Right ventricle myocardium superior (tissue), 1 donor: ENCODE results near the gene TPT1. TPM values are rescaled to one million over a fixed set of nuclear protein-coding genes. Genes with fewer than 3 reads are reported as not detected.
A peak's percentile ranks its signal among the peaks of the same experiment; 100 is the strongest.
"Not testable (repeated sequence)": the region's sequence is repeated elsewhere in the genome, so short reads cannot be mapped to it uniquely, and the experiment has no call there.

Experiments used
- ATAC-seq: fragments of 200-7000 bp; cut with Tn5 transposase; one replicate; pipeline ENCODE4 v1.9.1; 2020; ENCODE audit warnings: mild to moderate bottlenecking; ENCODE audit not compliant: poor library complexity
- DNase-seq: peaks from one replicate; pipeline ENCODE4 v3.0.0-alpha.2; 2020
- intact Hi-C: fragments of 100-400 bp; cut with DNase I; formaldehyde crosslinking; loops from one replicate; pipeline ENCODE4 v1.11.2; 2022
- total RNA-seq: library from RNA; stranded (reverse); fragmentation: NEBNext Ultra II Directional; extraction: Animal tissue kit (Norgen Biotek cat#: 25700); gene quantifications from one replicate; pipeline ENCODE4 v1.2.1, GENCODE V29; 2021
- donor health status: DM: no; HTN: yes; CAD: no; lungs with severe emphysema.

The TPT1 gene
- total RNA-seq, 1 donor from 2014 or later = 4,220 TPM

- intact Hi-C loops = loop anchor here (1.0 kb wide), 1 partner anchor 23 kb away; no protein-coding TSS in a partner anchor
- ATAC-seq (peak; percentile 91), DNase-seq (peak; percentile 81)
Observed at GRCh38 chr13:45370922-45371406, 30.0 kb upstream of the TPT1 start.

DNA sequence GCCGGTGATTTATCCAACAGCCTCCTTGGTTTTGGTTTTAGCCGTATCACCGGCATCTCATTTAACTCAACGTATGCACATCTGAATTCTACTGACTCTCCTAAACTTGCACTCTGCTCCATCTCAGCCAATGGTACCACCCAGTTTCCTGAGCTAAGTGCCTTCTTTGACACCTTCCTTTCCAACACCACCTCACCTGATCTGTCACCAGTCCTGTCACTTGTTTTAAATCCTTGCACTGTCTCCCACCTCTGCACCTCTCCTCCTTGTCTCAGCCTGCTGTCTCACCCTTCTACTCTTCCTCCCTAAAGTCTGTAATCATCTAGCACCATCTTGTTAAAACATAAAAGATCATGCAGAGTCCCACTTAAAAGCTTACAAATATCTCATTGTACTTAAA is 28.1 kb upstream of the TPT1 start:
- no peak for DNase-seq
- no peak for ATAC-seq
- intact Hi-C loops = no loop called here

GRCh38 chr13:45368571-45368970 is 27.6 kb upstream of the TPT1 start:
- DNase-seq = no peak
- intact Hi-C loops = no loop called here
- no peak for ATAC-seq

DNA sequence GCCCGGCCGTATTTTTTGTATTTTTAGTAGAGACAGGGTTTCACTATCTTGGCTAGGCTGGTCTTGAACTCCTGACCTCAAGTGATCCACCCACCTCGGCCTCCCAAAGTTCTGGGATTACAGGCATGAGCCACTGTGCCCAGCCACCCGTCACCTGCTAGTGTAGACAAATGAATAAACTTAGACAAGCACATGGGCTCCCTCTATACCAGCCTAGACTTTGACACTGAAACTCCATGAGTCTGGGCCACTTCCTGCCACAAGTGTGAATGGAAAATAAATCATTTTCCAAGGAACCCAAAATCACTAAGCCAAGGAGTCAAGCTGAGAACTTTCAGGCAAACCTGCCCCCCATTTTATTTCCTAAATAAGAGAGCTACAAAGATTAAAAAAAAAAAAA is 27.0 kb upstream of the TPT1 start:
- DNase-seq (no peak), ATAC-seq (no peak)
- intact Hi-C loops = no loop called here

- DNase-seq = peak; percentile 50
- intact Hi-C loops = no loop called here
- ATAC-seq = no peak
Observed at GRCh38 chr13:45367358-45367757, 26.4 kb upstream of the TPT1 start.

DNA sequence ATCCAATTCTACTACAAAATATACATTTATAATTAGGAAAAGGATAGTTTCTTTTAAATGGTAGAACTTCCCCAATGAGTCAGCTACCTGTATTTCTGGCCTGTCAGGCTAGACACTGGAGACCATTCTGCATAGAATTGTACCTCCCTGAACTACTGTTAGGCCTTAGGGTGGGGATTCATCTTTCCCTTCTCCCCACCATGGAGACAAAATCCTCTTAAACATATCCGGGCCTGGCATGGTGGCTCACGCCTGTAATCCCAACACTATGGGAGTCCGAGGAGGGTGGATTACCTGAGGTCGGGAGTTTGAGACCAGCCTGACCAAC is 24.5 kb upstream of the TPT1 start:
- intact Hi-C loops = no loop called here

GRCh38 chr13:45364876-45365557 is 24.0 kb upstream of the TPT1 start:
- intact Hi-C loops = no loop called here
- ATAC-seq = no peak
- peak; percentile 8 for DNase-seq

More for the DNA sequence above, 24.5 kb upstream of the TPT1 start:
- no peak for ATAC-seq
- no peak for DNase-seq

DNA sequence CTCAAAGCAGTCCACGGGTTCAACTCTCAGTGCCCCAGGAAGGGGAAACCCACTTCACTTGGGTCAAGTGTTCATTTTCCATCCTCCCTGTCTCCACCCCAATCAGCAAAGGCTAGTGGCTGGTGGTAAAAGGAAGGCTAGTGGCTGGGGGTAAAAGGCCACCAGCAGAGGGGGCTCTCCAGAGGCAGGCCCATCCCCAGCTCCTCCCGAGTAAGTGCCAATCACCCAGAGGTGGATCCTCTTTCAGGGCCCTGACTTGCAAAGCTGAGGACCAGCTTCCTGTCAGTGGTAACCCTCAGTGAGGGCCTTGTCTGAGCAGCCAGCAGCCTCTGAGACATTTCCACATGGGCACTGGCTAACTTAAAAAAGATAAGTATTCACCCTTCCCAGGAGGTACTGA is 22.0 kb upstream of the TPT1 start:
- intact Hi-C loops = no loop called here
- no peak for ATAC-seq
- peak; percentile 24 for DNase-seq

- intact Hi-C loops = no loop called here
- ATAC-seq = no peak
- no peak for DNase-seq
Observed at GRCh38 chr13:45361596-45362206, 20.7 kb upstream of the TPT1 start.

DNA sequence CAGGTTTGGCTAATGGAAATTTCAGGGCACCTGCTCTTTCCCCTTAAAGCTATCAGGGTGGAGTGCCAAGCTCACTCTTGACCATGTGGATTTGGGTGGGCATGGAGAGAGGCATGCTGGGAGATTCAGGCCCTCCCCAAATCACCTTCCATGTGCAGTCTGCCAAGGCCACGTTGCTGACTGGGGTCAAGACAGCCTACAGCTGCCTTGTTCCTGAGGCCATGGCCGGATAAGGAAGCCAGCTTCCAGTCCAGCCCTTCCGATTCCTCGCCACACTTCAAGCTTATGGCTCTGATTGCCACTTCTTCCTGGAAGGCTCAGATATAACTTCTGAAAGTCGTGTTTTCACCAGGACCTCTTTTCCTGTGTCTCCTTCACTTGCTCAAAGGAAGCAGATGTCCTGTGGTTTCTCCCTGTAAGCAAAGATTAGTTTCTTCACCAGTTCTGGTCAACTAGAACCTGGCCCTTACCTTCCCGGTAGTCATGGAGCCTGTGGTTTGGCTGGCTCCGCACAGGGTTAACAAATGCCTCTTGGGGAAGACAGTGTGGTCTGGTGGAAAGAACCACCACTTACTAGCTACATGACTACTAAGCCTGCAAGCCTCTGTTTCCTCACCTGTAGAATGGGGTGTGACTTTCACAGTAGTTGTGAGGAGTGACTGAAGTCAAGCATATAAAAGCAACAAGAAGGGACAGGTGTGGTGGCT is 16.1 kb upstream of the TPT1 start:
- intact Hi-C loops = no loop called here
- no peak for DNase-seq

DNA sequence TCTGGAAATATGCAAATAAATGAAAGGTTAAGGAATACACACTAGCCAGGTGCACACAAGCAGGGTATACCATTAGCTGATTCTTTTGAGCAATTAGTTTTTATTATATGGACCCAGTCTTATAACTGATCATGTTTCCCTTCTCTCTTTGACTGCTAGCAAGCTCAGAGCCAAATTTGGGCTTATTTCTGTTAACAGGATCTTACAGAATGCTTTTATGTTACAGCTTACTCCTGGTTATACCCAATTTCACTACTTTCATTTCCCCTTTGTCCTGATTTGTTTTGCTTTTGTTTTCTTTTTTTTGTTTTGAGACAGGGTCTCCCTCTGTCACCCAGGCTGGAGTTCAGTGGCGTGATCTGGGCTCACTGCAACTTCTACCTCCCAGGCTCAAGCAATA is 12.9 kb upstream of the TPT1 start:
- DNase-seq = no peak
- no peak for ATAC-seq
- intact Hi-C loops = no loop called here

More for the DNA sequence above, 16.1 kb upstream of the TPT1 start:
- no peak for ATAC-seq

DNA sequence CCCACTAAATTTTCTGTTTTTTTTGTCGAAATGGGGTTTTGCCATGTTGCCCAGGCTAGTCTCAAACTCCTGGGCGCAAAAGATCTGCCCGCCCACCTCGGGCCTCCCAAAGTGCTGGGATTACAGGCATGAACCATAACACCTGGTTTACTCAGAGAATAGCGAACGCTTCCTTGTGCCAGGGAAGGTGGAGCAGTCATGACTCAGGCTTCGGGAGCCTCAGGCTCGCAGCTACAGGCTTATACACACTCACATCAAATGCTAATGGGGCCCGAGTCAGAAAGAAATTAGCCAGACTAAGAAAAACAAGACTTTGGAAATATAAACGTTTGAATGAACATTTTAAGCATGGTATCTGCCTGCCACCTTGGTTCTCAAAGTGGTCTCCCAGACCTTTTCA is 11.0 kb upstream of the TPT1 start:
- DNase-seq (no peak), ATAC-seq (no peak)
- intact Hi-C loops = no loop called here

DNA sequence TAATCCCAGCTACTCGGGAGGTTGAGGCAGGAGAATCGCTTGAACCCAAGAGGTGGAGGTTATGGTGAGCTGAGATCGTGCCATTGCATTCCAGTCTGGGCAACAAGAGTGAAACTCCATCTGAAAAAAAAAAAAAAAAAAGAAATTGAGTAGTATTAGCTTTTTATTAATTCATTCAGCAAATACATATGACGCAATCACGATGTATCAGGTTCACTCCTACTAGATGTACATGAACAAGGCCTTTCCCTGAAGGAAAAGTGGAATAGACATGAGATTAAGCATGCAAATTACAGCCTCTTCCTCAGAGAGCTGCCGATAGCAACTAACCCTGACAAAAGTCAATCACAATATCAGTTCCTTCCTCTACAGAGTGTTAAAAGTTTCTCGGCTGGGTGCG is 9.2 kb upstream of the TPT1 start:
- ATAC-seq = no peak
- intact Hi-C loops = no loop called here
- no peak for DNase-seq

DNA sequence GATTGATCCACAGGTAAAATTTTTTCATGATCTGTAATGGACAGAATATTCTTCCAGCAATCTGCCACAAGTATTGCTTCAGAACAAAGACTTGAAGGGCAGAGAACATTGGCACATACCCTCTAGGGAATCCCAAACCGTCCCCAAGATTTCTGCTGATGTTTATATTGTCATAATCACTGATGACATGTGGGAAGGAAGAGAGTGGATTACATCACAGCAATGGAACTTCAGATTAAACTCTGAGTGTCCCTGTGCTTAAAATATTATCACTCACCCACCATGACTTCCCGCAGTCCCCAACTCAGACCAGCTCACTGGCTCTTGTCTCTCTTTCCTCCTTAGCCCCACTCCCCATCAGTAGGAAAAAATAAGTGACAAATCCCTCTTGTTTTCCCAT is 8.5 kb upstream of the TPT1 start:
- intact Hi-C loops = no loop called here
- ATAC-seq (no peak), DNase-seq (no peak)

GRCh38 chr13:45344064-45344463 is 3.1 kb upstream of the TPT1 start:
- ATAC-seq, DNase-seq, intact Hi-C loops: not testable (repeated sequence)

DNA sequence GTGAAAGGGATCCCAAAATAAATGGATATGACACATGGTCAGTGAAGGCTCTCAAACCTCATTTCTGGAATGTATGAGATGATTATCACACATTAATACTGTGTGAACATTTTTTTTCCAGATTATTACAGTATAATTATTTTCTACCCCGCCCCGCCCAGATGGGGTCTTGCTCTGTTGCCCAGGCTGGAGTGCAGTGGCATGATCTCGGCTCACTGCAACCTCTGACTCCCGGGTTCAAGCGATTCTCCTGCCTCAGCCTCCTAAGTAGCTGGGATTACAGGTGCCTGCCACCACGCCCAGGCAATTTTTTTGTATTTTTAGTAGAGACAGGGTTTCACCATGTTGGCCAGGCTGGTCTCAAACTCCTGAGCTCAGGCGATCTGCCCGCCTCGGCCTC is 2.1 kb upstream of the TPT1 start:
- ATAC-seq, DNase-seq, intact Hi-C loops: not testable (repeated sequence)

DNA sequence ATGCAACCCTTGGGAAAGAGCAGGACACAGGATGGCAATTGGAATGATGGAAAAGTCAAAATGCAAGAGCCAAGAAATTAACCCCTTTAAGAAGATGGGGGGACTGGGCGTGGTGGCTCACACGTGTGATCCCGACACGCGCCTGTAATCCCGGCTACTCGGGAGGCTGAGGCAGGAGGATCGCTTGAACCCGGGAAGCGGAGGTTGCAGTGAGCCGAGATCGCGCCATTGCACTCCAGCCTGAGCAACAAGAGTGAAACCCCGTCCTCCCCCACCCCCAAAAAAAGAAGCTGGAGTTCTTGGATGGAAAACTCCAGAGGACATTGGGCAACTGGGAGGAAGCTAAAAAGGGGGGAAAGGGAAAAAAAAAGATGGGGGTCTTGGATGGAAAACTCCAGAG is 1.7 kb upstream of the TPT1 start:
- ATAC-seq, DNase-seq, intact Hi-C loops: not testable (repeated sequence)

DNA sequence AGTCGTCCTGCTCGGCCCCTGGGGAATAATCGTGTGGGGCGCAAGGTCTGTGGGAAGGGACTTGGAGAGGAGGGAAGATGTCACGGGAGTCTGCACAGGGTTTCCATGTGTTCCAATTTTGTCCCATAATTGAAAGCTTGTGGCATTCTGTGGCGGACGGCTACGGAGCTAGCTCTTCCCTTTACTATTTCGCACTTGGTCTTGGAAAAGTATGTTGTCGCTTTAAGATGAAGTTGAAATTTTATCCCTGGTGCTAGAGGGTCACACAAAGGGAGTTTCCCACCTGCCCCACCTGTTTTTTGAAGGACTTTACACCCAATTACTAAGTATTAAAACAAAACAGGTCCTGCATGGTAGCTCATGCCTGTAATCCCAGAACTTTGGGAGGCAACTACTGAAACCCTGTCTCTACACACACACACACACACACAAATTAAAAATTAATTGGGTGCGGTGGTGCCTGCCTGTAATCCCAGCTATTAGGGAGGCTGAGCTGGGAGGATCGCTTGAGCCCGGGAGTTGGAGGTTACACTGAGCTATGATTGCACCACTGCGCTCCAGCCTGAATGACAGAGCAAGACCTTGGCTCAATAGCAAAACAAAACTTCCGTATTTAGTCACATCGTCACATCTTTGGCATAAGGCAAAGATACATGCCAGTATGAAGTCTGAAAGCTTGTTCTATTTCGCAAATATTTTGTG is 967 bp upstream of the TPT1 start:
- intact Hi-C loops = no loop called here
- DNase-seq (no peak), ATAC-seq (no peak)

DNA sequence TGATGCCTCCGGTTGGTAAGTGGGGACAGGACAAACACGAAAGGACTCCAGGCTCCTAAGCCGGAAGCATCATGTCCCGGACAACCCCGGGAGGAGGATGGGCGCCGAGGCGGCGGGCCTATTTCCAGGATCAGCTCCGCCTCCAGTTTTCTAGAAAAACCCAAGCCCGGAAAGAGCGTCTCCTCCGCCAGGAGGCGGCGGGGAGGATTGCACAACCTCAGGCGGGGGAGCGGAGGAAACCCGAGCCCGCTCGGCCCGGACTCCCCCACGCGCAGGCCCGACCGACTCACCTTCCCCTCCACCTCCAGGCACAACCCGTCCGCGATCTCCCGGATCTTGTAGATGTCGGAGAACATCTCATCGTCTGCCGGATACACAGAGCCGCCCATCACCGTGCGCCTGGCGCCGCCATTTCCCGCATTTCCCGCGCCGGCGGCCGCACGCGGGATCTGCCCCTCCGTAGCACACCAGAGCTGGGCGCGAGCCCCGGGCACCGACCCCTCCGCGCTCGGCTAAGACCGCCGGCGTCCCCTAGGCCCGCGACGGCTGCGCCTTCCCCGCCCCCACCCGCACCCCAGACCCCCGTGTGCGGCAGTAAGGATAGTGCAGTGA is 455 bp downstream of the TPT1 start:
- DNase-seq (peak; percentile 94), ATAC-seq (peak; percentile 79)
- intact Hi-C loops = no loop called here
